H9 (cell line): ENCODE data around the gene ELFN1. TPM values are rescaled to one million over a fixed set of nuclear protein-coding genes. Genes with fewer than 3 reads are reported as not detected.

Source experiments
- DNase-seq: peaks from one replicate; pipeline ENCODE4 v3.0.0-alpha.2; 2017
- H2AFZ ChIP-seq: one replicate; pipeline ENCODE4 v1.6.1; 2013; ENCODE audit warnings: mild to moderate bottlenecking, low read length, control low read depth, moderate library complexity
- H2AK5ac ChIP-seq: 2 replicates; pipeline ENCODE4 v1.6.1; 2013; ENCODE audit warnings: low read length, control low read depth, mixed read lengths; ENCODE audit not compliant: insufficient read length
- H2BK120ac ChIP-seq: one replicate; pipeline ENCODE4 v1.6.1; 2013; ENCODE audit warnings: low read depth, mild to moderate bottlenecking, low read length, control low read depth, inconsistent platforms; ENCODE audit not compliant: poor library complexity, severe bottlenecking
- H2BK12ac ChIP-seq: 2 replicates; pipeline ENCODE4 v1.6.1; 2013; ENCODE audit warnings: low read length, control low read depth, mixed read lengths, low read depth; ENCODE audit not compliant: insufficient read length
- H2BK15ac ChIP-seq: 2 replicates; pipeline ENCODE4 v1.6.1; 2013; ENCODE audit warnings: low read depth, low read length, control low read depth
- H2BK20ac ChIP-seq: one replicate; pipeline ENCODE4 v1.6.1; 2013; ENCODE audit warnings: low read depth, mild to moderate bottlenecking, low read length, control low read depth, inconsistent platforms; ENCODE audit not compliant: poor library complexity, severe bottlenecking
- H2BK5ac ChIP-seq: 2 replicates; pipeline ENCODE4 v1.6.1; 2013; ENCODE audit warnings: low read length, control low read depth, mixed read lengths; ENCODE audit not compliant: insufficient read length
- H3K14ac ChIP-seq: 2 replicates; pipeline ENCODE4 v1.6.1; 2013; ENCODE audit warnings: low read length, control low read depth; ENCODE audit not compliant: insufficient read depth
- H3K18ac ChIP-seq: 2 replicates; pipeline ENCODE4 v1.6.1; 2013; ENCODE audit warnings: low read depth, mild to moderate bottlenecking, mixed read lengths, low read length, control low read depth; ENCODE audit not compliant: insufficient read length
- H3K23ac ChIP-seq: 2 replicates; pipeline ENCODE4 v1.6.1; 2013; ENCODE audit warnings: low read length, control low read depth, mixed read lengths, low read depth; ENCODE audit not compliant: insufficient read length
- H3K23me2 ChIP-seq: 2 replicates; pipeline ENCODE4 v1.6.1; 2013; ENCODE audit warnings: low read depth, mild to moderate bottlenecking, mixed read lengths, low read length, control low read depth; ENCODE audit not compliant: insufficient read length, poor library complexity, severe bottlenecking
- H3K27ac ChIP-seq: 2 replicates; pipeline ENCODE4 v1.5.1; 2013; ENCODE audit warnings: low read length, control low read depth, mixed read lengths, low read depth; ENCODE audit not compliant: insufficient read length
- H3K27me3 ChIP-seq: 2 replicates; pipeline ENCODE4 v1.6.1; 2013; ENCODE audit warnings: low read length, control low read depth, inconsistent platforms; ENCODE audit not compliant: insufficient read depth
- H3K4ac ChIP-seq: 2 replicates; pipeline ENCODE4 v1.6.1; 2013; ENCODE audit warnings: low read depth, mild to moderate bottlenecking, control low read depth, inconsistent platforms, low read length, moderate library complexity
- H3K4me1 ChIP-seq: 2 replicates; pipeline ENCODE4 v1.6.1; 2013; ENCODE audit warnings: low read length, control low read depth, inconsistent platforms; ENCODE audit not compliant: insufficient read depth
- H3K4me2 ChIP-seq: 2 replicates; pipeline ENCODE4 v1.6.1; 2013; ENCODE audit warnings: low read length, control low read depth, mixed read lengths; ENCODE audit not compliant: insufficient read length, insufficient read depth
- H3K56ac ChIP-seq: 2 replicates; pipeline ENCODE4 v1.6.1; 2013; ENCODE audit warnings: low read depth, mild to moderate bottlenecking, mixed read lengths, low read length, control low read depth; ENCODE audit not compliant: insufficient read length
- H3K79me1 ChIP-seq: 2 replicates; pipeline ENCODE4 v1.6.1; 2013; ENCODE audit warnings: low read depth, mild to moderate bottlenecking, moderate library complexity, low read length, control low read depth, inconsistent platforms; ENCODE audit not compliant: insufficient read depth, poor library complexity, severe bottlenecking
- H3K79me2 ChIP-seq: 2 replicates; pipeline ENCODE4 v1.6.1; 2013; ENCODE audit warnings: low read length, control low read depth, inconsistent platforms; ENCODE audit not compliant: insufficient read depth
- H3K9ac ChIP-seq: 2 replicates; pipeline ENCODE4 v1.6.1; 2013; ENCODE audit warnings: low read length, control low read depth, mixed read lengths; ENCODE audit not compliant: insufficient read length; ENCODE audit errors: extremely low read depth
- H3K9me3 ChIP-seq: one replicate; pipeline ENCODE4 v1.6.1; 2013; ENCODE audit warnings: low read depth, low read length, inconsistent platforms; ENCODE audit not compliant: control insufficient read depth
- H3T11ph ChIP-seq: one replicate; pipeline ENCODE4 v1.6.1; 2013; ENCODE audit warnings: mild to moderate bottlenecking, low read length, control low read depth, inconsistent platforms
- H4K20me1 ChIP-seq: one replicate; pipeline ENCODE4 v1.6.1; 2013; ENCODE audit not compliant: control insufficient read depth, insufficient read length, insufficient read depth
- H4K5ac ChIP-seq: 2 replicates; pipeline ENCODE4 v1.6.1; 2013; ENCODE audit warnings: low read depth, mild to moderate bottlenecking, mixed read lengths, low read length, control low read depth; ENCODE audit not compliant: insufficient read length
- H4K8ac ChIP-seq: replicated peaks from 2 replicates; pipeline ENCODE4 v1.6.1; 2013; ENCODE audit warnings: low read length, control low read depth, mixed read lengths, low read depth; ENCODE audit not compliant: insufficient read length
- H4K91ac ChIP-seq: 2 replicates; pipeline ENCODE4 v1.6.1; 2013; ENCODE audit warnings: low read depth, mild to moderate bottlenecking, moderate library complexity, mixed read lengths, low read length, control low read depth; ENCODE audit not compliant: insufficient read length
- H3K27ac Mint-ChIP-seq, 3 experiments: 2 replicates in 2 of 3; 3 replicates in 1 of 3; pipeline ENCODE4 v1.8.0; 2020 to 2021; ENCODE audit warnings: mixed read lengths in 3 of 3, mild to moderate bottlenecking in 1 of 3, moderate library complexity in 1 of 3
- H3K27me3 Mint-ChIP-seq: 2 replicates; pipeline ENCODE4 v1.8.0; 2021; ENCODE audit warnings: low read depth, mild to moderate bottlenecking, moderate library complexity, mixed read lengths
- H3K36me3 Mint-ChIP-seq, 3 experiments: 2 replicates in 2 of 3; 3 replicates in 1 of 3; pipeline ENCODE4 v1.8.0; 2020 to 2021; ENCODE audit warnings: low read depth in 3 of 3, mixed read lengths in 3 of 3; ENCODE audit not compliant: insufficient read depth in 1 of 3
- H3K4me1 Mint-ChIP-seq, 2 experiments: 2 replicates each; pipeline ENCODE4 v1.8.0; 2020; ENCODE audit warnings: mixed read lengths in 2 of 2
- H3K4me3 Mint-ChIP-seq, 2 experiments: 2 replicates in 1 of 2; 3 replicates in 1 of 2; pipeline ENCODE4 v1.8.0; 2020 to 2021; ENCODE audit warnings: mild to moderate bottlenecking in 2 of 2, mixed read lengths in 2 of 2, moderate library complexity in 1 of 2
- H3K9me3 Mint-ChIP-seq, 2 experiments: 2 replicates in 1 of 2; 3 replicates in 1 of 2; pipeline ENCODE4 v1.8.0; 2020; ENCODE audit warnings: mild to moderate bottlenecking in 2 of 2, mixed read lengths in 2 of 2, moderate library complexity in 1 of 2
- WGBS: extraction: QIAGEN DNeasy Blood & Tissue Kit; methylation state at CpG from one replicate; pipeline ENCODE4 v1.1.7; 2013; ENCODE audit warnings: missing lambda C conversion rate, low lambda C conversion rate, mixed read lengths; ENCODE audit not compliant: insufficient read length; ENCODE audit errors: extremely low coverage; 5-methylcytosine and 5-hydroxymethylcytosine counted together
- total RNA-seq: library from RNA; stranded (reverse); gene quantifications from 2 replicates; pipeline ENCODE4 v1.2.1, GENCODE V29; 2021
- TF ChIP-seq, protein P1 (sequence below): fragments of 200-600 bp; sonication (generic); conservative IDR thresholded peaks from 3 replicates; pipeline ENCODE4 v1.8.0; 2021; ENCODE audit warnings: antibody characterized with exemption, mild to moderate bottlenecking

ELFN1 gene
- total RNA-seq, 1 experiment from 2014 or later: 3.7 TPM

DNA sequence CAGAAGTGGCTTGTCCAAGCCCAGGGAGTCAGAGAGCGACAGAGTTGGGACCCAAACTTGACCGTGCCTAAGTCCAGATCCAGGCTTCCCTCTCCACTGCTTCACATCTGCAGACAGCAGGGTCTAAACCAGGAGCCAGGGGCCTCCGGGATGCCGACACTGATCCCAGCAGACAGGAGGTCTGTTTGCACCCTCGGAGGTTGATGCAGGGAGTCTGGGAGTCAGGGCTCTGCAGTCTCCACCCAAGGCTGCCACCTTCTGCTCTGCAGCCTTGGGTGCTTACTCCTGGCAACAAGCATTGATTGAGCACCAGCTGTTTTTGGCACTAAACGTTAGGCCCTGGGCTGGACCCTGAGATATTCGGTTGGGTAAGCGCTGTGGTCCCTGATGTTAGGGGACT is 21.0 kb downstream of the ELFN1 start:
- H3K79me2 ChIP-seq: no peaks in the 10 kb centered on the region
- H3K9me3 ChIP-seq: no peaks in the 10 kb centered on the region
- no peak overlapping the region for H2AFZ ChIP-seq
- H2BK12ac ChIP-seq: no peak overlapping the region
- no peak overlapping the region for H3K4ac ChIP-seq
- peak; percentile 10 for DNase-seq
- no peak overlapping the region for H3K18ac ChIP-seq
- H3T11ph ChIP-seq: no peak overlapping the region
- TF ChIP-seq, protein P1, sequence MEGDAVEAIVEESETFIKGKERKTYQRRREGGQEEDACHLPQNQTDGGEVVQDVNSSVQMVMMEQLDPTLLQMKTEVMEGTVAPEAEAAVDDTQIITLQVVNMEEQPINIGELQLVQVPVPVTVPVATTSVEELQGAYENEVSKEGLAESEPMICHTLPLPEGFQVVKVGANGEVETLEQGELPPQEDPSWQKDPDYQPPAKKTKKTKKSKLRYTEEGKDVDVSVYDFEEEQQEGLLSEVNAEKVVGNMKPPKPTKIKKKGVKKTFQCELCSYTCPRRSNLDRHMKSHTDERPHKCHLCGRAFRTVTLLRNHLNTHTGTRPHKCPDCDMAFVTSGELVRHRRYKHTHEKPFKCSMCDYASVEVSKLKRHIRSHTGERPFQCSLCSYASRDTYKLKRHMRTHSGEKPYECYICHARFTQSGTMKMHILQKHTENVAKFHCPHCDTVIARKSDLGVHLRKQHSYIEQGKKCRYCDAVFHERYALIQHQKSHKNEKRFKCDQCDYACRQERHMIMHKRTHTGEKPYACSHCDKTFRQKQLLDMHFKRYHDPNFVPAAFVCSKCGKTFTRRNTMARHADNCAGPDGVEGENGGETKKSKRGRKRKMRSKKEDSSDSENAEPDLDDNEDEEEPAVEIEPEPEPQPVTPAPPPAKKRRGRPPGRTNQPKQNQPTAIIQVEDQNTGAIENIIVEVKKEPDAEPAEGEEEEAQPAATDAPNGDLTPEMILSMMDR: no peak
- no peak overlapping the region for H2BK120ac ChIP-seq
- H3K14ac ChIP-seq: no peak overlapping the region
- Mint-ChIP-seq H3K9me3 (peaks cover 3 to 7% of the 10 kb centered on the region in 2 experiments), H3K36me3 (no peaks in the 10 kb centered on the region), H3K27me3 (peaks cover 10% of the 10 kb centered on the region), H3K4me1 (peaks cover 9 to 14% of the 10 kb centered on the region in 2 experiments), H3K4me3 (no peak overlapping the region), H3K27ac (no peak overlapping the region)
- H3K4me2 ChIP-seq: no peak overlapping the region
- no peak overlapping the region for H2BK5ac ChIP-seq
- WGBS: no CpG with 5 or more reads among the region's 8 CpGs
- no peaks in the 10 kb centered on the region for H3K79me1 ChIP-seq
- no peak overlapping the region for H4K5ac ChIP-seq
- H3K9ac ChIP-seq: no peak overlapping the region
- no peak overlapping the region for H2AK5ac ChIP-seq
- no peaks in the 10 kb centered on the region for H3K23me2 ChIP-seq
- H3K4me1 ChIP-seq: no peaks in the 10 kb centered on the region; the same call in 1 of the 2 replicates
- H4K20me1 ChIP-seq: no peaks in the 10 kb centered on the region
- H2BK15ac ChIP-seq: no peak overlapping the region
- no peak overlapping the region for H4K8ac ChIP-seq
- H3K27me3 ChIP-seq: no peaks in the 10 kb centered on the region
- H3K23ac ChIP-seq: no peak overlapping the region
- no peak overlapping the region for H3K27ac ChIP-seq
- no peak overlapping the region for H4K91ac ChIP-seq
- H2BK20ac ChIP-seq: no peak overlapping the region
- no peak overlapping the region for H3K56ac ChIP-seq
